HepG2 (cell line): Measurements from ENCODE around the gene DUS1L. TPM values are rescaled to one million over a fixed set of nuclear protein-coding genes. Genes with fewer than 3 reads are reported as not detected.

Experiments
- FOXC1 ChIP-seq: sonication (generic); formaldehyde crosslinking; IDR thresholded peaks from 2 replicates; pipeline ENCODE4 v1.8.0; 2022; ENCODE audit warnings: mild to moderate bottlenecking, missing genetic modification reagents, borderline replicate concordance
- FOXP1 ChIP-seq, 2 experiments: fragments of 450-650 bp in 1 of 2; IDR thresholded peaks; 2 replicates each; pipeline ENCODE4 v1.6.1; 2017 to 2018; ENCODE audit warnings: antibody characterized with exemption in 1 of 2
- KDM5A ChIP-seq: fragments of 200-600 bp; sonication (generic); IDR thresholded peaks from 2 replicates; pipeline ENCODE4 v1.7.0; 2018; ENCODE audit warnings: antibody characterized with exemption, mild to moderate bottlenecking, low read length, borderline replicate concordance
- KDM5B ChIP-seq: sonication (generic); formaldehyde crosslinking; IDR thresholded peaks from 2 replicates; pipeline ENCODE4 v1.4.0; 2020; ENCODE audit warnings: missing genetic modification reagents, mild to moderate bottlenecking, borderline replicate concordance
- KLF11 ChIP-seq: IDR thresholded peaks from 2 replicates; pipeline ENCODE4 v1.6.1; 2016; ENCODE audit warnings: missing compliant biosample characterization
- MTF1 ChIP-seq: sonication (generic); formaldehyde crosslinking; IDR thresholded peaks from 2 replicates; pipeline ENCODE4 v1.5.0; 2020; ENCODE audit warnings: missing genetic modification reagents
- MZF1 ChIP-seq: sonication (generic); formaldehyde crosslinking; IDR thresholded peaks from 2 replicates; pipeline ENCODE4 v1.8.1; 2023; ENCODE audit warnings: mild to moderate bottlenecking, missing genetic modification reagents, borderline replicate concordance
- NPAS2 ChIP-seq: sonication (generic); formaldehyde crosslinking; IDR thresholded peaks from 2 replicates; pipeline ENCODE4 v1.8.0; 2022; ENCODE audit warnings: mild to moderate bottlenecking, missing genetic modification reagents, borderline replicate concordance
- RXRA ChIP-seq: sonication (generic); formaldehyde crosslinking; IDR thresholded peaks from 2 replicates; pipeline ENCODE4 v1.5.1; 2020; ENCODE audit warnings: missing genetic modification reagents
- SETDB1 ChIP-seq: sonication (generic); formaldehyde crosslinking; IDR thresholded peaks from 2 replicates; pipeline ENCODE4 v1.5.1; 2020; ENCODE audit warnings: missing genetic modification reagents, mild to moderate bottlenecking, borderline replicate concordance
- TBX2 ChIP-seq: sonication (generic); formaldehyde crosslinking; IDR thresholded peaks from 2 replicates; pipeline ENCODE4 v1.5.0; 2020; ENCODE audit warnings: missing genetic modification reagents, mild to moderate bottlenecking, borderline replicate concordance
- TEAD3 ChIP-seq: optimal IDR thresholded peaks from 2 replicates; pipeline ENCODE3; 2016; ENCODE audit warnings: borderline replicate concordance
- ZBTB1 ChIP-seq: sonication (generic); formaldehyde crosslinking; IDR thresholded peaks from 2 replicates; pipeline ENCODE4 v1.4.0; 2020; ENCODE audit warnings: missing genetic modification reagents, borderline replicate concordance
- ZNF33A ChIP-seq: sonication (generic); formaldehyde crosslinking; IDR thresholded peaks from 2 replicates; pipeline ENCODE4 v1.5.1; 2020; ENCODE audit warnings: missing genetic modification reagents, mild to moderate bottlenecking, moderate library complexity, borderline replicate concordance
- ZNF562 ChIP-seq: sonication (generic); formaldehyde crosslinking; IDR thresholded peaks from 2 replicates; pipeline ENCODE4 v1.8.0; 2022; ENCODE audit warnings: missing genetic modification reagents, borderline replicate concordance
- ZNF572 ChIP-seq: sonication (generic); formaldehyde crosslinking; IDR thresholded peaks from 2 replicates; pipeline ENCODE4 v1.5.1; 2020; ENCODE audit warnings: mild to moderate bottlenecking, missing genetic modification reagents
- ZNF646 ChIP-seq: sonication (generic); formaldehyde crosslinking; IDR thresholded peaks from 2 replicates; pipeline ENCODE4 v1.9.0; 2021; ENCODE audit warnings: mild to moderate bottlenecking, missing genetic modification reagents
- ZNF703 ChIP-seq: sonication (generic); formaldehyde crosslinking; IDR thresholded peaks from 2 replicates; pipeline ENCODE4 v1.5.1; 2020; ENCODE audit warnings: missing genetic modification reagents, mild to moderate bottlenecking, moderate library complexity, borderline replicate concordance
- ZNF720 ChIP-seq: sonication (generic); formaldehyde crosslinking; IDR thresholded peaks from 2 replicates; pipeline ENCODE4 v1.4.0; 2020; ENCODE audit warnings: missing genetic modification reagents
- polyA plus RNA-seq, 8 experiments: library from polyadenylated mRNA; depleted of rRNA in 3 of 8; stranded (reverse) in 7 of 8; unstranded in 1 of 8; fragments of >200 nt; fragmentation: Illumina TruSeq in 4 of 8; extraction: Trizol in 4 of 8; gene quantifications; 2 replicates each; pipeline versions ENCODE4 v1.2.1 to v1.2.3, GENCODE V29; 2011 to 2016; ENCODE audit warnings: low read depth in 4 of 8, missing spikeins in 1 of 8, mixed read lengths in 1 of 8; ENCODE audit not compliant: insufficient read depth in 1 of 8
- total RNA-seq, 5 experiments: library from RNA; depleted of rRNA; stranded (reverse); fragments of >200 nt; fragmentation: Illumina TruSeq; extraction: Trizol; gene quantifications; 2 replicates each; pipeline ENCODE4 v1.2.3, GENCODE V29; 2016; ENCODE audit warnings: low read depth in 1 of 5
- TF ChIP-seq, protein P1 (sequence below): fragments of 450-650 bp; IDR thresholded peaks from 2 replicates; pipeline ENCODE4 v1.6.1; 2017

Gene DUS1L
- total and polyA plus RNA-seq, 2 of the 13 experiments (the other 11 are each of a cell fraction or from before 2014, with no cell fraction given): 81.0 to 109 TPM

DNA sequence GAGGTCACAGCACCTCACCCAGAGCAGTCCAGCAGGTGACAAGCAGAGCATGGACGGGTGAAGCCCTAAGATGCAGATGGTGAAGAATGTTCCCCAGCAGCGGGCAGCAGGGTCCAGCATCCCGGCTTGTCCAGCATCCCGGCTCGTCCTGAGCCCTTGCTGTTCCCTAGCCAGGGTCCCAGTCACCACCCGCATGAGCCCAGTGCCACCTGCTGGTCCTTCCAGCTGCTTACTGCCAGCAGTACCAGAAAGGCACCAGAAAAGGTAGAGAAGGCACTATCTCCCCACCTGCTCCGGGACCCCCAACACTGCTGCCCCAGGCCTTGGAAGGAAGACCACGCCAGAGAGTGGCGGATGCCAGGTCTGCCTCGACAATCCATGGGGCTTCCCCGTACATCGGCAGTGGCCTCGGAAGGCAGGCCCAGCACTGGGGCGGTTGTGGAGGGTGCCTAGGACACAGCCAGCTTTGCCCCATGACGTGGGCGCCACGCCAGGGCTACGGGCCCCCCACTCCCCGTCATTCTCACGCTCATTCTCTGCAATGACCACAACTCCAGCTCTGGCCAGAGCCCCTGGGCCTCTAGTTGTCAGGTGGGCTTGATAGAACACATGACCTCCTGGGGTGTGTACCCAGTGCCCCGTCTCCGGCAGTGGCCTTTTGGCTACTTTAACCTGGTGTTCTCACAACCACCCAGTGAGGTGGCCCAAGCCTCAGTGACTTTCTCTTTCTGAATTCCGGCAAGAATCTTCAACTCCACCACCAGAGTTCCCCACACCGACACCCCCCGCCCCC lies 44.3 kb downstream of the DUS1L start (continued):
- TF ChIP-seq TEAD3 (peak; percentile 71), ZNF703 (no peak; the same call in none of the 2 replicates), ZBTB1 (CRISPR knock-in tag) (no peak), ZNF646 (CRISPR knock-in tag) (0 out of 2 replicates have a peak, but pooled peaks have one; percentile 10), SETDB1 (CRISPR knock-in tag) (no peak), RXRA (CRISPR knock-in tag) (peak; percentile 46), KDM5A (peak; percentile 58; the same call in 1 of the 2 replicates), ZNF562 (CRISPR knock-in tag) (no peak), KDM5B (CRISPR knock-in tag) (no peak; the same call in 1 of the 2 replicates), TBX2 (CRISPR knock-in tag) (peak; percentile 79), ZNF33A (CRISPR knock-in tag) (no peak), FOXC1 (CRISPR knock-in tag) (no peak), NPAS2 (CRISPR knock-in tag) (no peak), FOXP1 (IDR thresholded peaks at IDR 0.05) (no peak), FOXP1 (CRISPR knock-in tag; IDR thresholded peaks at IDR 0.05) (no peak), MTF1 (CRISPR knock-in tag) (0 out of 2 replicates have a peak, but pooled peaks have one; percentile 5), KLF11 (0 out of 2 replicates have a peak, but pooled peaks have one; percentile 24), MZF1 (CRISPR knock-in tag) (no peak; the same call in 1 of the 2 replicates), ZNF720 (CRISPR knock-in tag) (no peak), ZNF572 (CRISPR knock-in tag) (0 out of 2 replicates have a peak, but pooled peaks have one; percentile 42)
- TF ChIP-seq, protein P1, sequence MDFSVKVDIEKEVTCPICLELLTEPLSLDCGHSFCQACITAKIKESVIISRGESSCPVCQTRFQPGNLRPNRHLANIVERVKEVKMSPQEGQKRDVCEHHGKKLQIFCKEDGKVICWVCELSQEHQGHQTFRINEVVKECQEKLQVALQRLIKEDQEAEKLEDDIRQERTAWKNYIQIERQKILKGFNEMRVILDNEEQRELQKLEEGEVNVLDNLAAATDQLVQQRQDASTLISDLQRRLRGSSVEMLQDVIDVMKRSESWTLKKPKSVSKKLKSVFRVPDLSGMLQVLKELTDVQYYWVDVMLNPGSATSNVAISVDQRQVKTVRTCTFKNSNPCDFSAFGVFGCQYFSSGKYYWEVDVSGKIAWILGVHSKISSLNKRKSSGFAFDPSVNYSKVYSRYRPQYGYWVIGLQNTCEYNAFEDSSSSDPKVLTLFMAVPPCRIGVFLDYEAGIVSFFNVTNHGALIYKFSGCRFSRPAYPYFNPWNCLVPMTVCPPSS: no peak
